Suprapubic skin (tissue), 4 donors: Measurements from ENCODE around the gene HINFP. TPM values are rescaled to one million over a fixed set of nuclear protein-coding genes. Genes with fewer than 3 reads are reported as not detected.

ENCODE experiments used
- DNase-seq, 2 donors: peaks; one replicate each; pipeline ENCODE4 v3.0.0-alpha.2; 2019; ENCODE audit warnings: low spot score in 2 of 2
- H3K27ac ChIP-seq: fragments of 200-600 bp; sonication (generic); one replicate; pipeline ENCODE4 v1.5.1; 2019
- H3K27me3 ChIP-seq: fragments of 200-600 bp; sonication (generic); one replicate; pipeline ENCODE4 v1.5.1; 2019
- H3K36me3 ChIP-seq: fragments of 200-600 bp; sonication (generic); one replicate; pipeline ENCODE4 v1.5.1; 2019
- H3K4me1 ChIP-seq: fragments of 200-600 bp; sonication (generic); one replicate; pipeline ENCODE4 v1.5.1; 2019
- H3K4me3 ChIP-seq: fragments of 200-600 bp; sonication (generic); one replicate; pipeline ENCODE4 v1.5.1; 2019; ENCODE audit warnings: mild to moderate bottlenecking
- H3K9me3 ChIP-seq: fragments of 200-600 bp; sonication (generic); one replicate; pipeline ENCODE4 v1.5.1; 2019
- EP300 ChIP-seq: sonication (generic); formaldehyde crosslinking; IDR thresholded peaks from one replicate; pipeline ENCODE4 v1.6.1; 2017; ENCODE audit warnings: antibody characterized with exemption
- POLR2A ChIP-seq, 2 donors: fragments of 450-650 bp; IDR thresholded peaks; one replicate each; pipeline ENCODE4 v1.6.1; 2017; ENCODE audit warnings: antibody characterized with exemption in 2 of 2, mild to moderate bottlenecking in 2 of 2, moderate library complexity in 2 of 2
- POLR2AphosphoS5 ChIP-seq, 3 donors: sonication (generic); formaldehyde crosslinking; IDR thresholded peaks; one replicate each; pipeline ENCODE4 v1.6.1; 2017; ENCODE audit warnings: antibody characterized with exemption in 3 of 3
- WGBS: methylation state at CpG from one replicate; pipeline ENCODE4 v1.1.5; 2018; 5-methylcytosine and 5-hydroxymethylcytosine counted together
- total RNA-seq, 4 donors: library from RNA; depleted of rRNA; stranded (reverse); fragments of >200 nt; gene quantifications; one replicate each; pipeline ENCODE4 v1.1.0, GENCODE V29; 2016
- TF ChIP-seq, protein P1 (sequence below), 2 donors: fragments of 200-600 bp in 1 of 2; fragments of 450-650 bp in 1 of 2; sonication (generic) in 1 of 2; IDR thresholded peaks; one replicate each; pipeline ENCODE4 v1.5.1; 2016 to 2019; ENCODE audit warnings: antibody characterized with exemption in 2 of 2, mild to moderate bottlenecking in 1 of 2, moderate library complexity in 1 of 2

HINFP gene
- total RNA-seq, 4 donors from 2014 or later = 16.1 to 45.1 (median 26.7) TPM

DNA sequence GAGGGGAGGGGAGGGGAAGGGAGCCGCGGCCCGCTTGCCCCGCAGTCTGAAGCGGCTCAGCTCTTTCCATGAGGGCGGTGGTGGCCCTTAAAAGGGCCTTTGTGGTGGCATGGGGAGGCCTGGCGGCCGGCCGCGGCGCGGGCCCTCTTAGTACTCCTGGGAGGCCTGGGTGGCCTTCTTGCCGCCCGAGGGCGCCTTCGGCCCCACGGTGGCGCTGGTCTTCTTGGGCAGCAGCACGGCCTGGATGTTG is 26.6 kb upstream of the HINFP start:
- whole genome bisulfite sequencing = 0% methylated on average over 2 of the region's 19 CpGs
- Histone ChIP-seq H3K27ac (peak overlapping the region; percentile 84), H3K9me3 (no peaks in the 10 kb centered on the region), H3K4me1 (peaks cover 32% of the 10 kb centered on the region), H3K36me3 (peaks cover 25% of the 10 kb centered on the region), H3K4me3 (peak overlapping the region; percentile 85), H3K27me3 (no peaks in the 10 kb centered on the region)
- TF ChIP-seq, protein P1, sequence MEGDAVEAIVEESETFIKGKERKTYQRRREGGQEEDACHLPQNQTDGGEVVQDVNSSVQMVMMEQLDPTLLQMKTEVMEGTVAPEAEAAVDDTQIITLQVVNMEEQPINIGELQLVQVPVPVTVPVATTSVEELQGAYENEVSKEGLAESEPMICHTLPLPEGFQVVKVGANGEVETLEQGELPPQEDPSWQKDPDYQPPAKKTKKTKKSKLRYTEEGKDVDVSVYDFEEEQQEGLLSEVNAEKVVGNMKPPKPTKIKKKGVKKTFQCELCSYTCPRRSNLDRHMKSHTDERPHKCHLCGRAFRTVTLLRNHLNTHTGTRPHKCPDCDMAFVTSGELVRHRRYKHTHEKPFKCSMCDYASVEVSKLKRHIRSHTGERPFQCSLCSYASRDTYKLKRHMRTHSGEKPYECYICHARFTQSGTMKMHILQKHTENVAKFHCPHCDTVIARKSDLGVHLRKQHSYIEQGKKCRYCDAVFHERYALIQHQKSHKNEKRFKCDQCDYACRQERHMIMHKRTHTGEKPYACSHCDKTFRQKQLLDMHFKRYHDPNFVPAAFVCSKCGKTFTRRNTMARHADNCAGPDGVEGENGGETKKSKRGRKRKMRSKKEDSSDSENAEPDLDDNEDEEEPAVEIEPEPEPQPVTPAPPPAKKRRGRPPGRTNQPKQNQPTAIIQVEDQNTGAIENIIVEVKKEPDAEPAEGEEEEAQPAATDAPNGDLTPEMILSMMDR (IDR thresholded peaks at IDR 0.05) = peak; percentile 9 to 70
- TF ChIP-seq POLR2A (IDR thresholded peaks at IDR 0.05) = no peak
- DNase-seq = peak; percentile 89 to 91

DNA sequence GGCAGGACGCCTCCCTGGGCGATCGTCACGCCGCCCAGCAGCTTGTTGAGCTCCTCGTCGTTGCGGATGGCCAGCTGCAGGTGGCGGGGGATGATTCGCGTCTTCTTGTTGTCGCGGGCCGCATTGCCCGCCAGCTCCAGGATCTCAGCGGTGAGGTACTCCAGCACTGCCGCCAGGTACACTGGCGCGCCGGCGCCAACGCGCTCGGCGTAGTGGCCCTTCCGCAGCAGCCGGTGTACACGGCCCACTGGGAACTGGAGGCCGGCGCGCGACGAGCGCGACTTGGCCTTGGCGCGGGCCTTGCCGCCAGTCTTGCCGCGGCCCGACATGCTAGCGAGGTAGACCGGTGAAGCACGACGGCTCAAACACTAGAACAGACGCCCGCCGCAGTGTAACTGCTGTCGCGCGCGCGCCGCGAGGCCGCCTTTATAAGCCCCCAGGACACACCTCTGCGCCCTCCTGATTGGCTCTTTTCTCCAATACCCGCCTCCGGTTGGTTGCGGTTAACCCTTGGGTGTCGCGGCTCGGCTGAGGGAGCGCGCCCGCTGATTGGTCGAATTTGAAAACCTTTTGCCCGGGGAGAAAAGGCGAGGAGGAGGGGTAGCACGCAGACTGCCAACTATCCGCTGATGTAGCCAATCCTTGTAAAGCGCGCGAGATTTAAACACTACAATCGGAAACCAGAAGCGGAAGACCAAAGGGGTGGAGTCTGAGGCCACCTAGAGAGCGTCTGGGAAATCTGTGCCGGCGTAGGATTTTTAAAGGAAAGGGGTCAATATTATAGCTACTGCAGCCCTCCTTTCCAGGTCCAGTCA is 26.1 kb upstream of the HINFP start:
- Histone ChIP-seq H3K27ac (peak overlapping the region; percentile 84), H3K36me3 (peaks cover 25% of the 10 kb centered on the region), H3K27me3 (no peaks in the 10 kb centered on the region), H3K9me3 (no peaks in the 10 kb centered on the region), H3K4me3 (peak overlapping the region; percentile 85), H3K4me1 (peaks cover 37% of the 10 kb centered on the region)
- peak in 2 of 3 donors; percentile 95 to 96 for TF ChIP-seq POLR2AphosphoS5 (IDR thresholded peaks at IDR 0.05)
- TF ChIP-seq, protein P1 (IDR thresholded peaks at IDR 0.05) = no peak
- TF ChIP-seq POLR2A (IDR thresholded peaks at IDR 0.05) = peak; percentile 94 to 99
- 0% methylated on average over 13 of the region's 79 CpGs for WGBS
- peak; percentile 100 for DNase-seq

DNA sequence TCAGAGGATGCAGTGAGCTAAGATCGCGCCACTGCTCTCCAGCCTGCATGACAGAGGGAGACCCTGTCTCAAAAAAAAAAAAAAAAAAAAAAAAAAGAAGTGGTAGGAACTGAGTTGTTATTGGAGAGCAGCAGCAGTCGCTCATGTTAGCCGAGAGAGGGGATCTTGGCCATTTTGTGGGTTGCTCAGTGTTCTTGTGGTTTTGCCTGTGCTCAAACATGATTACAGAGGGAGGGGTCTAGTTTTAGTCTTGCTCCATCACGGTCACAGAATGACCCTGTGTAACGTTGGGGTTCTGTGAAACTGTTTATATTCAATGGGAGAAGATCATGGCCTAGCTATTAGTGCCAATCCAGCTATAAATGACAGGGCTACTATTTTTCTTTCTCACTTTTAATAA is 21.7 kb upstream of the HINFP start:
- 80% methylated on average over 6 of the region's 6 CpGs for WGBS
- peaks cover 34% of the 10 kb centered on the region for H3K4me1 ChIP-seq
- no peaks in the 10 kb centered on the region for H3K27me3 ChIP-seq
- no peak for DNase-seq
- no peak overlapping the region for H3K27ac ChIP-seq
- H3K9me3 ChIP-seq = no peaks in the 10 kb centered on the region
- H3K4me3 ChIP-seq = no peak overlapping the region
- TF ChIP-seq POLR2A (IDR thresholded peaks at IDR 0.05) = no peak
- no peak for TF ChIP-seq EP300
- no peak for TF ChIP-seq POLR2AphosphoS5 (IDR thresholded peaks at IDR 0.05)
- TF ChIP-seq, protein P1 (IDR thresholded peaks at IDR 0.05) = no peak
- peaks cover 22% of the 10 kb centered on the region for H3K36me3 ChIP-seq

DNA sequence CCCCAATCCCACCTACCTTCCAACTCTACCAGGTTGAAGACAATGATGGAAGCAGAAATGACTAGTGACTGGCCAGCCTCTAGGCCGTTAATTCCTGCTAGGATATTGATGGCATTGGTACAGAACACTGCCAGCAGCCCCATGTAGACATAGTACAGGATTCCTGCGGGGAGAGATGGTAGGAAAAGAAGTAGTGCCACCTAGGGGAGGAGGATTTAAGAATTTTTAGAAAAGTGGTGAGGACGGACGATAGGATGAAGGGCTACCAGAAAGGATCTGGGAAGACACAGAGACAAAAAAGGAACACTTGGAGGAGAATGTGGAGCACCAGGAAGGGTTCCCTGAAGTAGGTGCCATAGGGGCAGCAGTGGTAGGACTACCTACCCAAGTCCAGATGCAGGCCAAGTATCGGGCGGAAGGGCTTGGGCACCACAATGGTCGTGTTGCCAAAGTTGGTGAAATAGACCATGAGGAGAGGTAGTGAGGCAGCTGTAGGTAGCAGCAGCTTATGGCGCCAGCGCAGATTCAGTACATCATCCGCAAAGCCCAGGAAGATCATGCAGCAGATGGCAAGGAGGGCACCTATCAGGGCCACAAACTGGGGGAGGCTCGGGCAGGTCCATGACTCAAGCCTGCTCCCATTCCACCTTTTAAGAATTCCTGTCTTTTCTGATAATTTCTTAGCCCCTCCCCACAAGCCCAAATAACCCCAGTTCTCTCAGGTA is 21.0 kb upstream of the HINFP start:
- Histone ChIP-seq H3K36me3 (peaks cover 22% of the 10 kb centered on the region), H3K9me3 (no peaks in the 10 kb centered on the region), H3K27ac (no peak overlapping the region), H3K4me3 (peak overlapping the region; percentile 88), H3K27me3 (no peaks in the 10 kb centered on the region), H3K4me1 (peaks cover 34% of the 10 kb centered on the region)
- DNase-seq = no peak
- WGBS = 45% methylated on average over 11 of the region's 11 CpGs
- no peak for TF ChIP-seq EP300
- no peak for TF ChIP-seq POLR2AphosphoS5 (IDR thresholded peaks at IDR 0.05)
- TF ChIP-seq, protein P1 (IDR thresholded peaks at IDR 0.05) = no peak

DNA sequence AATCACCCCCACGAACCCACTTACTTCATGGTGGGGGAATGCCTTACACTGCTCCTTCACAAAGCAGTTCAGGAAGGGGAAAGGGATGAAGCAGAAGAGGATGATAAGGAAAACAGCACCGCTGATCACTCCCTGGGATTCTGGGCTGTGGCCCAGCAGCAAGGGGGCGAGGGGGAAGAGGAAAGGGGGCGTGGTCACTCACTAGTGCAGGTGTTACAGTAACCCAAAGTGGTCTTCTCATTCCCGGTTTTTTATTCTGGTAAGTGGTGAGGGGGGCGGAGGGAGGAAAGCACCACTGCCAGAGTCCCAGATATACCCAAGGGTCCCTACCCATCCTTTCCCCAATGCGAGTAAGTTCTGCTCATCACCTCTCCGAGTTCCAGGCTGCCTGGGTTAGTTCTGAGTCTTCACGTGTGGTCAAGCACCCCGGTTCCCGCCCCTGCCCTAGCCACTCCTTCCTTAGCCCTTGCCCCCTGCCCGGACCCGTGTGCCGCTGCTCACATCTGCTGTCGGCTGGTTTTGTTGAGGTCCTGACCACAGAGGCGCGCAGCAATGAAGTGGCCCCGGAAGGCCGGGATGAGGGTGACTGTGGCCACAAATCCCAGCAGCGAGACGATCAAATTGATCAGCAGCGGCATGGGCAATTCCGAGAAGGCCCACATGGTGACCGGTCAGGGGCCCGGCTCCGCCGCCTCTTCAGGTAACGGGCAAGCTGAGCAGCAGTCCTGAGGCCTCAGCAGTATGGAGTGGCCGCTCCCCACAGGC is 20.2 kb upstream of the HINFP start:
- Histone ChIP-seq H3K9me3 (no peaks in the 10 kb centered on the region), H3K36me3 (peaks cover 22% of the 10 kb centered on the region), H3K4me1 (peaks cover 34% of the 10 kb centered on the region), H3K27ac (peak overlapping the region; percentile 95), H3K4me3 (peak overlapping the region; percentile 88), H3K27me3 (no peaks in the 10 kb centered on the region)
- TF ChIP-seq POLR2AphosphoS5 (IDR thresholded peaks at IDR 0.05) (no peak), EP300 (no peak), POLR2A (IDR thresholded peaks at IDR 0.05) (no peak)
- TF ChIP-seq, protein P1 (IDR thresholded peaks at IDR 0.05) = no peak
- WGBS = 2% methylated on average over 26 of the region's 29 CpGs
- DNase-seq = no peak
